Lower leg skin (tissue), 3 donors: ENCODE results near the gene E2F1.

Experiments
- POLR2A ChIP-seq, 2 donors: fragments of 450-650 bp; IDR thresholded peaks; one replicate each; pipeline ENCODE4 v1.6.1; 2016 to 2017; ENCODE audit warnings: antibody characterized with exemption in 2 of 2, mild to moderate bottlenecking in 1 of 2, moderate library complexity in 1 of 2
- TF ChIP-seq, protein P1 (sequence below), 3 donors: fragments of 450-650 bp; IDR thresholded peaks; one replicate each; pipeline ENCODE4 v1.5.1; 2016; ENCODE audit warnings: antibody characterized with exemption in 3 of 3, mild to moderate bottlenecking in 3 of 3, moderate library complexity in 2 of 3

- TF ChIP-seq, protein P1, sequence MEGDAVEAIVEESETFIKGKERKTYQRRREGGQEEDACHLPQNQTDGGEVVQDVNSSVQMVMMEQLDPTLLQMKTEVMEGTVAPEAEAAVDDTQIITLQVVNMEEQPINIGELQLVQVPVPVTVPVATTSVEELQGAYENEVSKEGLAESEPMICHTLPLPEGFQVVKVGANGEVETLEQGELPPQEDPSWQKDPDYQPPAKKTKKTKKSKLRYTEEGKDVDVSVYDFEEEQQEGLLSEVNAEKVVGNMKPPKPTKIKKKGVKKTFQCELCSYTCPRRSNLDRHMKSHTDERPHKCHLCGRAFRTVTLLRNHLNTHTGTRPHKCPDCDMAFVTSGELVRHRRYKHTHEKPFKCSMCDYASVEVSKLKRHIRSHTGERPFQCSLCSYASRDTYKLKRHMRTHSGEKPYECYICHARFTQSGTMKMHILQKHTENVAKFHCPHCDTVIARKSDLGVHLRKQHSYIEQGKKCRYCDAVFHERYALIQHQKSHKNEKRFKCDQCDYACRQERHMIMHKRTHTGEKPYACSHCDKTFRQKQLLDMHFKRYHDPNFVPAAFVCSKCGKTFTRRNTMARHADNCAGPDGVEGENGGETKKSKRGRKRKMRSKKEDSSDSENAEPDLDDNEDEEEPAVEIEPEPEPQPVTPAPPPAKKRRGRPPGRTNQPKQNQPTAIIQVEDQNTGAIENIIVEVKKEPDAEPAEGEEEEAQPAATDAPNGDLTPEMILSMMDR (IDR thresholded peaks at IDR 0.05) = no peak
- TF ChIP-seq POLR2A (IDR thresholded peaks at IDR 0.05) = no peak
These were observed 9.2 kb downstream of the E2F1 start for GRCh38 chr20:33676652-33677645.
